Fibroblast of mammary gland (primary cell): ENCODE data around the gene LBH.

Source experiments
- DNase-seq: peaks from one replicate; pipeline ENCODE4 v3.0.0-alpha.2; 2010; ENCODE audit warnings: low read depth
- H3K4me3 ChIP-seq: 2 replicates; pipeline ENCODE4 v1.5.1; 2011; ENCODE audit warnings: low read depth, mild to moderate bottlenecking, low read length, moderate library complexity; ENCODE audit not compliant: control insufficient read depth
- TF ChIP-seq, protein P1 (sequence below): conservative IDR thresholded peaks from 2 replicates; pipeline ENCODE4 v1.5.1; 2011; ENCODE audit warnings: low read depth, low read length, inconsistent platforms; ENCODE audit not compliant: control insufficient read depth, insufficient read depth

The LBH gene

DNA sequence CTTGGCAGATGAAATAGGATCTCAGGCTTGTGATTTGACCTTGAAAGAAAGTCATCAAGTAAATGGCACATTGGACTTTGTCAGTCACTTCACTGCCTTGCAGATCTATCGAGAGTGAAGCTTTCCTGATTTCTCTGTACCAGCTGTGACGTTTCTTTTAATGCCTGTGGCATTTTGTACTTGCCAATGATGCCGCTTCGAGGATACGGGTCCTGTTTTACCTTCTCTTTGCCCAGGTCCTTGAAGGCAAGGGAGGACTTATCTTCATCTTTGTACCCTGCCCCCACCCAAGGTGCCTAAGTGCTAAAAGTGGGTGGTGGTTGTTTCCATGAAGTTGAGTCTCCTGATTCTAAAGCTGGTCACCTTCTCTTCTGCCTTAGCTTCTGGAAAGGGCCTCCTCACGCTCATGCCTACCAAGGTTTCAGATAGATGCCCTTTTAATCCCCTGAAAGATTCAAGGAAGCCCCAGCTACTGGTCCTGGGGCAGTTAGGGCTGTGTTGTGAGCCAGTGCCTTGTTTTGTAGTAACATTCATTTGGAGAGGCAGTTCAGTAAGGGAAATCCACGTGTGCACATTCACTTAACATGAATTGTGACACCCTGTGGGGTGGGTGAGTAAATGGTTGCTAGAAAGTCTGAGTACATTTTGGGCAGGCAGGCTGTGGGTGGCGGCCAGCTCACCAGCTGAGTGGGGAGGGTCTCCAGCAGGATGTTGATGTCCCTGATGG is 6.1 kb downstream of the LBH start:
- peak; percentile 40 for DNase-seq
- TF ChIP-seq, protein P1, sequence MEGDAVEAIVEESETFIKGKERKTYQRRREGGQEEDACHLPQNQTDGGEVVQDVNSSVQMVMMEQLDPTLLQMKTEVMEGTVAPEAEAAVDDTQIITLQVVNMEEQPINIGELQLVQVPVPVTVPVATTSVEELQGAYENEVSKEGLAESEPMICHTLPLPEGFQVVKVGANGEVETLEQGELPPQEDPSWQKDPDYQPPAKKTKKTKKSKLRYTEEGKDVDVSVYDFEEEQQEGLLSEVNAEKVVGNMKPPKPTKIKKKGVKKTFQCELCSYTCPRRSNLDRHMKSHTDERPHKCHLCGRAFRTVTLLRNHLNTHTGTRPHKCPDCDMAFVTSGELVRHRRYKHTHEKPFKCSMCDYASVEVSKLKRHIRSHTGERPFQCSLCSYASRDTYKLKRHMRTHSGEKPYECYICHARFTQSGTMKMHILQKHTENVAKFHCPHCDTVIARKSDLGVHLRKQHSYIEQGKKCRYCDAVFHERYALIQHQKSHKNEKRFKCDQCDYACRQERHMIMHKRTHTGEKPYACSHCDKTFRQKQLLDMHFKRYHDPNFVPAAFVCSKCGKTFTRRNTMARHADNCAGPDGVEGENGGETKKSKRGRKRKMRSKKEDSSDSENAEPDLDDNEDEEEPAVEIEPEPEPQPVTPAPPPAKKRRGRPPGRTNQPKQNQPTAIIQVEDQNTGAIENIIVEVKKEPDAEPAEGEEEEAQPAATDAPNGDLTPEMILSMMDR, result no peak
- H3K4me3 ChIP-seq, result no peak overlapping the region

GRCh38 chr2:30237966-30238800 is 6.8 kb downstream of the LBH start:
- H3K4me3 ChIP-seq, result no peak overlapping the region
- TF ChIP-seq, protein P1, result no peak
- no peak for DNase-seq

DNA sequence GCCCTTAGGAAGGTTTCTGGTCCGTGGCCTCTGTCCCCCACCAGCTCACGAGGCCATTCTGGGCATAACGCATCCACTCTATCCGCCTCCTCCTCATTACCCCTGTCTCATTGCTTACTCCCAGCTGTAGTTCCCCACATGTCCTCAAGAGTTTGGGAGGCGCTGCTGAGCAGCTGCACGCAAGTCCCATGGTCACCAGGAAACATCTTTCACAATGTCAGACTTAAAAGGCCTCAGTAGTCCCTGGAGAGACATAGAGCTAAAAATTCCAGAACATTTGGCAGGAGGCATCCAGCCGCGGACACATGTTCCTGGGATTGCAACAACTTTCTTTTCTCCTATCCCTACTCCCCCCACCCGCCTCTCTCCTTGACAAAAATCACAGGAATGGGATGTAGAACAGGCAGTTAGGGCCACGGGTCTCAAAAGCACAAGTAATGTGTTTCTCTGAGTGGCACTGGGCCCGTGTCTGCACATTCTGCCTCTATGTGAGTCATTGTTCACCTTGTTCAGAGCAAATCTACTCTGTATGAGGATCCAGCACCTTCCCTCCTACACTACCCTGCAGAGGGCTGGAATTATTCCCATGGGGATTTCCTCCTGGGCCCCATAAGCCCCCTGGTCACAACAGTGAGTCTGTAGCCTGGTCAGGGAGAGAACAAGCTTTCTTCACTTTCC is 8.1 kb downstream of the LBH start:
- no peak overlapping the region for H3K4me3 ChIP-seq
- TF ChIP-seq, protein P1, result peak; percentile 99
- DNase-seq, result peak; percentile 95

DNA sequence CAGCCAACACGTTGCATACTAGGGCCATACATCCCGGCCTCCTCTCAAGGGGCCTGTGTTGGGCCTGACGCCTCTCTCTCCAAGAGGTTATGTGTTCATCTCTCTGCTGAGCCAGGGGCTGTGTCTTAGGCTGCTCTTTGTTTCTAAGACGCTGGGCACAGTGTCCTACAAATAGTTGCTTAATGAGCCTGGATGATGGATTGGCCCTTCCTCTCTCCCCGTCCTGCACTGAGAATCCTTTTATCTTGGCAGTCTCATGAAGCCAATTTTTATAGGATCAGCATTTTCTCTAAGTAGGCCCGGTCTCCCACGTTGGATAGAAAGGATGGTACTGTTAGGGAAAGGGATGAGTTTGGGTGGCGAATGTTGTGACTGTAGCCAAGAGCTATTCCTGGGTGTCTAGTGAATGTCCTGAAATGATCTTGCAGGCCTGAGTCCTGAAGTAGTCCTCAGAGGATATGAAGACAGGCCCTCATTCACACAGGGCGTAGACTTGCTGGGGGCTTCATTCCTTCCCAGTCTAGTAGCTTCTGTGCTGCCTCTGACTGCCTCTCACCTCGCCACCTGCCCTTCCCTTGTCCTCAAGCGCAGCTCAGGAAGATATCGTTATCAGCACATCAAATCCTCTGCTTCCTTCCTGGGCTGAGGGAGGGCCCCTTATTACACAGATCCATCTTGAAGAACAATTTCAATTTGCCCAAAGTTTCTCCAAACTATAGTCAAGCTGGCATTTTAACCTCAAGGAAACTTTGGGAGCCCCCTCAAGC is 8.8 kb downstream of the LBH start:
- TF ChIP-seq, protein P1, result no peak
- no peak overlapping the region for H3K4me3 ChIP-seq
- DNase-seq, result peak; percentile 34

GRCh38 chr2:30243231-30243630 is 11.9 kb downstream of the LBH start:
- no peak for DNase-seq
- TF ChIP-seq, protein P1, result no peak
- no peak overlapping the region for H3K4me3 ChIP-seq

DNA sequence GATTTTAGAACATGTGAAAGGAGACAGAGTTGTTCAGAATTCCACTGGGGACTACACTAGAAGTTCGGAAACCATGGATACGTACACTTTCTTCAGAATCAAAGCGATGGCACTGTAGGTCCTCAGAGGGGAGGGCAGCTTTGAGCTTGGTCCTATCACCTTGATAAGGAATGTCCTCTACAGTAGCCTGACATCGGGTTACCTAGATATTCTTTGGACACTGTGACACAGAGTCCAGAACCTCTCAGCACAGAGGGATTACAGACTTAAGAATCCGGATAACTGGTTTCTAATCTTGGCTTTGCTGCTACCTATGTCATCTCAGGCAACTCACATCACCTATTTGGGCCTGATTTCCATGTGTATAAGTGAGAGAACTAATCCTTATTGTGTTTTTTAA is 14.0 kb downstream of the LBH start:
- TF ChIP-seq, protein P1, result no peak
- DNase-seq, result no peak

More for the DNA sequence above, 14.0 kb downstream of the LBH start:
- no peak overlapping the region for H3K4me3 ChIP-seq
